Measurements from ENCODE around the gene ZBTB20. TPM values are rescaled to one million over a fixed set of nuclear protein-coding genes. Genes with fewer than 3 reads are reported as not detected.

ZBTB20 gene
- total and polyA plus RNA-seq, 10 of the 15 experiments (the other 5 are each of a cell fraction or from before 2014, with no cell fraction given) = 0.20 to 5.5 (median 2.2) TPM

DNA sequence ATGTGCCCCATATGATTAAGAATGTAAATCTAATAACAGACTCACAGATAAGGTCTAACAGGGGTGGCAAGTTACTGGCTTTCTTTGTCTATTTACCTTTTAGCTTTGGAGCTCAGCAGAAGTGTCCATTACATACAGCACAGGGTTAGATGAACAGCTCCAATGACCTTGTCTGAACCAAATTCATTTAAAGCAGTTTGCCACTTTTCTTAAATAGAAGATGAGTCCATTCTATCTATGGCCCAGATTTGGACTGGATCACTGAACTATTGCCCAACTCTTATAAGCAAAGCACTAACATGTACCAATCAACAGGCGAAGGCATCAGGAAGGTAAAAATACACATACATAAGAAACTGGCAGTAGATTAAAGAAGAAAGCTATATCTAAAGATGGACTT is 638.9 kb downstream of the ZBTB20 start:
- Histone ChIP-seq H3K27ac (ENCODE audit: control insufficient read depth, insufficient read depth) (no peak overlapping the region), H4K20me1 (ENCODE audit: control insufficient read depth, insufficient read depth) (no peaks in the 10 kb centered on the region), H3K79me2 (ENCODE audit: control insufficient read depth, insufficient read depth, low read length) (no peaks in the 10 kb centered on the region), H3K9me3 (replicated peaks; ENCODE audit: control insufficient read depth, insufficient read depth, low read length) (no peaks in the 10 kb centered on the region), H3K36me3 (ENCODE audit: control insufficient read depth in 2 of 2, insufficient read depth in 2 of 2, low read length in 1 of 2) (no peaks in the 10 kb centered on the region), H3K4me3 (no peak overlapping the region), H2AFZ (ENCODE audit: control insufficient read depth, low read depth, low read length) (no peak overlapping the region), H3K9ac (ENCODE audit: control insufficient read depth, insufficient read depth, low read length) (no peak overlapping the region), H3K4me2 (ENCODE audit: control insufficient read depth, insufficient read depth) (no peak overlapping the region), H3K4me1 (ENCODE audit: control insufficient read depth, insufficient read depth, low read length) (no peaks in the 10 kb centered on the region), H3K27me3 (replicated peaks in 1 of 2; ENCODE audit: control insufficient read depth in 2 of 2, insufficient read depth in 2 of 2, low read length in 1 of 2) (no peaks in the 10 kb centered on the region)
- FAIRE-seq = no peak
- ATAC-seq = no peak
- CTCF ChIA-PET = interaction anchor here (1.6 kb wide), 1 partner anchor 19 kb away, joined by 4 read pairs; no protein-coding TSS in a partner anchor
- 89% methylated on average over 1 of the region's 1 CpG for WGBS (ENCODE audit: insufficient coverage, insufficient replicate concordance, low lambda C conversion rate, missing lambda C conversion rate)
- intact Hi-C loops (cut with micrococcal nuclease; ENCODE audit: unreplicated experiment) = no loop called here
- POLR2A ChIA-PET = no interaction called here
- RAD21 ChIA-PET (ENCODE audit: unreplicated experiment) = interaction anchor here (1.1 kb wide), 1 partner anchor 217 kb away, joined by 3 read pairs; no protein-coding TSS in a partner anchor
- no peak for TF ChIP-seq MTA3 (IDR thresholded peaks at IDR 0.05; ENCODE audit: borderline replicate concordance, low read length)
- TF ChIP-seq NFXL1 (IDR thresholded peaks at IDR 0.05; ENCODE audit: borderline replicate concordance) = no peak
- TF ChIP-seq RB1 (IDR thresholded peaks at IDR 0.05; ENCODE audit: borderline replicate concordance) = no peak
- no peak for TF ChIP-seq IRF5 (IDR thresholded peaks at IDR 0.05; ENCODE audit: borderline replicate concordance)
- TF ChIP-seq MXI1 (IDR thresholded peaks at IDR 0.05; ENCODE audit: low read depth, low read length) = no peak
- no peak for TF ChIP-seq E2F8 (IDR thresholded peaks at IDR 0.05; ENCODE audit: low read depth, partially characterized antibody)
- DNase-seq (ENCODE audit: low read depth, low spot score) = no peak
- SMC1A ChIA-PET (ENCODE audit: uncharacterized antibody, unreplicated experiment) = interaction anchor here (0.9 to 1.6 kb wide), 2 partner anchors 12 to 17 kb away, joined by 3 read pairs; no protein-coding TSS in a partner anchor
- in situ Hi-C loops (cut with MboI) = no loop called here
- BruUV-seq (replicated peaks) = no TSS peak
